ENCODE measurements around the gene KRT20.

The KRT20 gene

DNA sequence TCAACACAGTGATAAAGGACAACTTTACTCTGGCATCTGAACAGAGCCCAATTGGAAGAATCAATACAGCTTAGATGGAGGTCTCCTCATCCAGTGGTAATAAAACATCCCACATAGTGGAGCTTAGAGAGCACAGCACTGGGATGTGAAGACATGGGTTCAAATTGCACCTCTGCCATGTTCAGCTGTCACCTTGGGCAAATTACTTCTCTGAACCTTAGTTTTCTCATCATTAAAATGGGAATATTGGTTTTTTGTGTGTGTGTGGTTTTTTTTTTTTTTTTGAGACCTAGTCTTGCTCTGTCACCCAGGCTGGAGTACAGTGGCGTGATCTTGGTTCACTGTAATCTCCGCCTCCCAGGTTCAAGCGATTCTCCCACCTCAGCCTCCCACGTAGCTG lies 49.0 kb downstream of the KRT20 start:
- Histone ChIP-seq H3K4me1 (peaks cover 28% of the 10 kb centered on the region), H3K27ac (no peak overlapping the region), H3K36me3 (peaks cover 16% of the 10 kb centered on the region), H3K27me3 (no peaks in the 10 kb centered on the region), H4K20me1 (no peaks in the 10 kb centered on the region), H3K4me3 (no peak overlapping the region), H3K9ac (no peak overlapping the region), H3K4me2 (no peak overlapping the region), H3K9me3 (peaks cover 4% of the 10 kb centered on the region; the same call in 1 of the 2 replicates)
- no peak for TF ChIP-seq Cebpa-rat (IDR thresholded peaks at IDR 0.05)

DNA sequence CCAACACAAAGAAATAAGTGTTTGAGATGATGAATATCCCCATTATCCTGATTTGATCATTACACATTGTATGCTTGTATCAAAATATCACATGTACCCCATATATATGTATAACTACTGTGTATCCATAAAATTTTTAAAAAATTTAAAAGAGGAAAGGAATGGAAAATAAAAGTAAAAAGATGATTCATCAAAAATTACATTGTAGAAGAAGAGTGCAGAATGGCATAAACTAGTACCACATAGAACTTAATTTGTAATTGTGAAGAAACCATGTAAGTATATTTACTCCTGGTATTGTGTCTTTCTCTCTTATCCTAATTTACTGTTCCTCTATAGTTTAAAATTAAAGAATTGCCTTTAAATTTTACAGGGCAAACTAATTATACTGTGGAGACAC lies 51.2 kb downstream of the KRT20 start:
- H3K9me3 ChIP-seq, result peaks cover 4% of the 10 kb centered on the region; the same call in 1 of the 2 replicates
- H3K27me3 ChIP-seq, result no peaks in the 10 kb centered on the region

DNA sequence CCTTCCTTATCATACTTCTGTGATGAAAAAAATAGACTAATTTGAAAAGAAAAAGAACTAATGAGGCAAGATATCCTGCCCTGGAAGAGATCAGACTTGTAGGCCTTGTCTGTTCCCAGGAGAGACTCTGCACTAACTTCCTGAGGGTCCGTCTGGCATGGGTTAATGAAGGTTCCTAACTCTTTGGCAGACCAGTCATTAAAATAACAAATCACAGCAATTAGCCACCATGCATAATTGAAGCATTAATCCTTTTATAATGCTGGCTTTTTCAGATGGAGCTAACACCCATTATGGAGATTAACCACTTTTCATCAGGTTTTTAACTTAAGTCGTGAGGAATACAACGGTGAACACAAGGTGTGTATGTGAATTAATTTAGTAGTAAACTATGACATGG lies 52.2 kb downstream of the KRT20 start:
- H3K36me3 ChIP-seq, result peaks cover 16% of the 10 kb centered on the region
- H3K4me3 ChIP-seq, result no peak overlapping the region; the same call in 1 of the 2 replicates
- peak overlapping the region; percentile 20; the same call in 1 of the 2 replicates for H3K9ac ChIP-seq
- peaks cover 28% of the 10 kb centered on the region for H3K4me1 ChIP-seq
- peaks cover 4% of the 10 kb centered on the region; the same call in 1 of the 2 replicates for H3K9me3 ChIP-seq
- no peaks in the 10 kb centered on the region for H3K27me3 ChIP-seq
- H3K27ac ChIP-seq, result peak overlapping the region; percentile 53; the same call in 1 of the 2 replicates
- H4K20me1 ChIP-seq, result no peaks in the 10 kb centered on the region
- TF ChIP-seq Cebpa-rat (IDR thresholded peaks at IDR 0.05), result no peak
- H3K4me2 ChIP-seq, result peak overlapping the region; percentile 73

More for the DNA sequence above, 51.2 kb downstream of the KRT20 start:
- peak overlapping the region; percentile 73 for H3K4me2 ChIP-seq
- TF ChIP-seq Cebpa-rat (IDR thresholded peaks at IDR 0.05), result no peak
- H3K9ac ChIP-seq, result no peak overlapping the region
- H4K20me1 ChIP-seq, result no peaks in the 10 kb centered on the region
- H3K4me1 ChIP-seq, result peaks cover 28% of the 10 kb centered on the region
- no peak overlapping the region for H3K4me3 ChIP-seq
- H3K36me3 ChIP-seq, result peaks cover 16% of the 10 kb centered on the region
- H3K27ac ChIP-seq, result peak overlapping the region; percentile 16; the same call in 1 of the 2 replicates

DNA sequence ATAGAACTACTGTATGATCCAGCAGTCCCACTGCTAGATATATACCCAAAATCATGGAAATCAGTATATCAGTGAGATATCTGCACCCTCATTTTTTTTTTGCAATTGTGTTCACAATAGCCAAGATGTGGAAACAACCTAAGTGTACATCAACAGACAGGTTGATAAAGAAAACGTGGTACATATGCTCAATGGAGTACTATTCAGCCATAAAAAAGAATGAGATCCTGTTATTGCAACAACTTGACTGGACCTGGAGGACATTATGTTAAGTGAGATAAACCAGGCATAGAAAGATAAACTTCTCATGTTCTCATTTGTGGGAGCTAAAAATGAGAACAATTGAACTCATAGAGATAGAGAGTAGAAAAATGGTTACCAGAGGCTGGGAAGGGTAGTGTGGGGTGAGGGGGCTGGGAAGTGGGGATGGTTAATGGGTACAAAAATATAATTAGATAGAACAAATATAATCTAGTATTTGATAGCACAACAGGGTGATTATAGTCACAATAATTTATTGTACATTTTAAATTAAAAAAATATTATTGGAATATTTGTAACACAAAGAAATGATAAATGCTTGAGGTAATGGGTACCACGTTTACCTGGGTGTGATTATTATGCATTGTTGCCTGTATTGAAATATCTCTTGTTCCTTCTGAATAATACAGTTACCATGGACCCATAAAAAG lies 54.8 kb downstream of the KRT20 start:
- Histone ChIP-seq H3K36me3 (peaks cover 9% of the 10 kb centered on the region), H3K9ac (no peak overlapping the region), H3K9me3 (peaks cover 4% of the 10 kb centered on the region; the same call in 1 of the 2 replicates), H4K20me1 (no peaks in the 10 kb centered on the region), H3K4me2 (no peak overlapping the region), H3K27me3 (no peaks in the 10 kb centered on the region), H3K4me3 (no peak overlapping the region), H3K4me1 (peaks cover 28% of the 10 kb centered on the region), H3K27ac (no peak overlapping the region)
- TF ChIP-seq Cebpa-rat (IDR thresholded peaks at IDR 0.05), result no peak

DNA sequence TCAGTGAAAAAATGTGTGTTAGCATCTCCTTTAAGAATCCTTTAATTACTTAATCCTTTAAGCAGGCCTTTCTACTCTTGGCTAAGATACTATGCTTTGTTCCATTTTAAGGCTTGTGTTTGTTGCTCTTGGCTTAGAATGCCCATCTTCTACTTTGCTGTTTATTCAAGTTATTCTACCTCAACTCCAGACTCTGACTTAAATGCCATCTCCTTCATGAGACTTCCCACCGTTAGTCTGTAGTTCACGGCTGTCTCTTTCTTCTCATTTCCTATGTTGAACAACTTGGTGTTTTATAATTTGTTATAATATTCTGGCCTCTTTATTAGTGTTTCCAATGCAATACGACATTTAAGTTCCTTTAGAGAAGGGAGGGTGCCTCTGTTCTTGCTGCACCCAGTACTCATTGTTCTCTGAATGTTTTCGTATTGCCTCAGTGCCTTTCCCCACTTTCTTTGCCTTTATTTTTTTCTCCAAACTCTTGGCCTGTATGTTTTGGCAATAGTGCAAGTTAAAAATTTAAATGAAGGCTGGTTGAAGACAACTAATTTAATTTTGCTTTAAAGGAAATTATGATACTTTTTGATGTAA lies 56.5 kb downstream of the KRT20 start:
- Histone ChIP-seq H3K9me3 (no peaks in the 10 kb centered on the region; the same call in 1 of the 2 replicates), H3K4me1 (peaks cover 19% of the 10 kb centered on the region), H3K27me3 (no peaks in the 10 kb centered on the region), H3K36me3 (no peaks in the 10 kb centered on the region), H3K9ac (no peak overlapping the region), H4K20me1 (no peaks in the 10 kb centered on the region), H3K4me3 (no peak overlapping the region), H3K27ac (no peak overlapping the region), H3K4me2 (no peak overlapping the region)
- no peak for TF ChIP-seq Cebpa-rat (IDR thresholded peaks at IDR 0.05)

DNA sequence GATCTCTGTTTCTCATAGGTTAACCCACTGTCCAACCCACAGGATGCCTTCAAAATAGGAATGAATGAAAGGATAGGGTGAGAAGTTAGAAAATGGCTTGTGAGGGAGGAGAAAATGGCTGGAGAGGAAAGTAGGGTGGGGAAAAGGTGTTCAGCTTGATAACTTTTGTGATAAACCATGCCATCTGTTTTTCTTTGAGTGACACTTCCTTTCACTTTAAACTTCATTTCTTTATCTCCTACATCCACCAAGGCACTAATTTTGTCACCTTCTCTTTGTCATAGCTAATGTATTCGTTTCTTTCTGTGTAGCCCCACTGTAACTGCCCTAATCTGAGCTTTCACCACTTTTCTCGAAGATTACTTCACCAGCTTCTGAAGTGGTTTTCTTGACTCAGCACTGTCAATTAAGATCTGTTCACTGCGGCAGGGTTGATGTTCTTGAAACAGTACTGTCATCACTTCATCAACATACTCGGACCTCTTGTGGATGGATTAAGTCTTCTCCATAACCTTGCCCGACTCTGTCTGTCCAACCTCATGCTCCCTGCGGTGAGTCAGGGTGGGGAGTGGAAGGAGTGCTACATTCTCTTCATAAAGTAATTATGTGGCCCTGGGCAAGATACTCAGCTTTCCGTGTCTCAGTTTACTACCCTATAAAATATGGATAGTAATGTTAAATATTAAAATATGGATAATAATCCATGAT lies 57.1 kb downstream of the KRT20 start:
- Histone ChIP-seq H4K20me1 (no peaks in the 10 kb centered on the region), H3K9me3 (no peaks in the 10 kb centered on the region; the same call in 1 of the 2 replicates), H3K27ac (no peak overlapping the region), H3K9ac (no peak overlapping the region), H3K27me3 (no peaks in the 10 kb centered on the region), H3K4me1 (peaks cover 13% of the 10 kb centered on the region), H3K36me3 (no peaks in the 10 kb centered on the region), H3K4me3 (no peak overlapping the region), H3K4me2 (no peak overlapping the region)
- no peak for TF ChIP-seq Cebpa-rat (IDR thresholded peaks at IDR 0.05)
